Calu3 (cell line): ENCODE data around the gene TIMM22. TPM values are rescaled to one million over a fixed set of nuclear protein-coding genes. Genes with fewer than 3 reads are reported as not detected.
"Not testable (repeated sequence)": the region's sequence is repeated elsewhere in the genome, so short reads cannot be mapped to it uniquely, and the experiment has no call there.

Source experiments
- BruUV-seq: library from RNA; stranded (reverse); fragments of 400-500 nt; replicated peaks from 2 replicates; lab custom pipeline; 2021; lab: Mats Ljungman, UMichigan
- CTCF ChIA-PET: fragments of 300-600 bp; sonication (Branson Sonifier 250); formaldehyde crosslinking; loops from one replicate; lab custom pipeline; 2022; ENCODE audit warnings: antibody characterized with exemption; lab: Charles Lee
- DNase-seq: peaks from one replicate; pipeline ENCODE4 v3.0.0; 2022
- H3K27ac Mint-ChIP-seq: one replicate; pipeline ENCODE4 v1.8.0; 2022; ENCODE audit warnings: mixed read lengths; ENCODE audit not compliant: unreplicated experiment
- H3K27me3 Mint-ChIP-seq: one replicate; pipeline ENCODE4 v1.8.0; 2022; ENCODE audit warnings: mixed read lengths; ENCODE audit not compliant: unreplicated experiment
- H3K36me3 Mint-ChIP-seq: one replicate; pipeline ENCODE4 v1.8.0; 2022; ENCODE audit warnings: mild to moderate bottlenecking, moderate library complexity, mixed read lengths; ENCODE audit not compliant: insufficient read depth, unreplicated experiment
- H3K4me1 Mint-ChIP-seq: one replicate; pipeline ENCODE4 v1.8.0; 2022; ENCODE audit warnings: mild to moderate bottlenecking, low read depth, mixed read lengths; ENCODE audit not compliant: unreplicated experiment
- H3K4me3 Mint-ChIP-seq: one replicate; pipeline ENCODE4 v1.8.0; 2022; ENCODE audit warnings: mild to moderate bottlenecking, low read depth, moderate library complexity, mixed read lengths; ENCODE audit not compliant: unreplicated experiment
- H3K9me3 Mint-ChIP-seq: one replicate; pipeline ENCODE4 v1.8.0; 2022; ENCODE audit warnings: low read depth, mixed read lengths; ENCODE audit not compliant: unreplicated experiment
- CTCF ChIP-seq: fragments of 200-600 bp; IDR thresholded peaks from one replicate; pipeline ENCODE4 v1.8.0; 2022; ENCODE audit warnings: antibody characterized with exemption; ENCODE audit not compliant: unreplicated experiment
- intact Hi-C: fragments of 100-400 bp; cut with micrococcal nuclease; formaldehyde crosslinking; loops from one replicate; pipeline ENCODE4 v1.10.0; 2022; ENCODE audit not compliant: unreplicated experiment
- total RNA-seq: library from RNA; stranded (reverse); gene quantifications from 2 replicates; pipeline ENCODE4 v1.2.3, GENCODE V29; 2022

Gene TIMM22
- total RNA-seq, 1 experiment from 2014 or later = 7.2 TPM

- intact Hi-C loops = loop anchor here (10.0 kb wide), 1 partner anchor 113 kb away; no protein-coding TSS in a partner anchor
- no peaks in the 10 kb centered on the region for H3K9me3 Mint-ChIP-seq
- H3K4me1 Mint-ChIP-seq = no peaks in the 10 kb centered on the region
- H3K27me3 Mint-ChIP-seq = no peaks in the 10 kb centered on the region
- CTCF ChIA-PET = no interaction called here
- H3K36me3 Mint-ChIP-seq = no peaks in the 10 kb centered on the region
- BruUV-seq = no TSS peak
- no peak overlapping the region for H3K27ac Mint-ChIP-seq
- H3K4me3 Mint-ChIP-seq = no peak overlapping the region
- TF ChIP-seq CTCF = no peak
- no peak for DNase-seq
Observed at GRCh38 chr17:987931-988330, 9.0 kb upstream of the TIMM22 start.

- no peak for TF ChIP-seq CTCF
- no peaks in the 10 kb centered on the region for H3K27me3 Mint-ChIP-seq
- CTCF ChIA-PET = no interaction called here
- no TSS peak for BruUV-seq
- DNase-seq = no peak
- no peaks in the 10 kb centered on the region for H3K4me1 Mint-ChIP-seq
- no peak overlapping the region for H3K27ac Mint-ChIP-seq
- no peaks in the 10 kb centered on the region for H3K36me3 Mint-ChIP-seq
- H3K9me3 Mint-ChIP-seq = no peaks in the 10 kb centered on the region
- H3K4me3 Mint-ChIP-seq = no peak overlapping the region
- intact Hi-C loops = loop anchor here (10.0 kb wide), 1 partner anchor 114 kb away; no protein-coding TSS in a partner anchor
Observed at GRCh38 chr17:988561-988960, 8.4 kb upstream of the TIMM22 start.

- no peak for TF ChIP-seq CTCF
- H3K27ac Mint-ChIP-seq = no peak overlapping the region
- BruUV-seq = no TSS peak
- H3K36me3 Mint-ChIP-seq = peaks cover 16% of the 10 kb centered on the region
- intact Hi-C loops = no loop called here
- H3K4me3 Mint-ChIP-seq = no peak overlapping the region
- CTCF ChIA-PET = interaction anchor here (0.6 kb wide), 1 partner anchor 328 kb away, joined by 5 read pairs; no protein-coding TSS in a partner anchor
- H3K9me3 Mint-ChIP-seq = no peaks in the 10 kb centered on the region
- H3K27me3 Mint-ChIP-seq = no peaks in the 10 kb centered on the region
- H3K4me1 Mint-ChIP-seq = peaks cover 4% of the 10 kb centered on the region
- DNase-seq = no peak
Observed at GRCh38 chr17:992933-993332, 4.0 kb upstream of the TIMM22 start.

GRCh38 chr17:995324-995723 is 1.6 kb upstream of the TIMM22 start:
- H3K9me3 Mint-ChIP-seq, H3K27me3 Mint-ChIP-seq, DNase-seq, H3K4me3 Mint-ChIP-seq, CTCF ChIA-PET, BruUV-seq, intact Hi-C loops: not testable (repeated sequence)
- Mint-ChIP-seq H3K4me1 (peaks cover 12% of the 10 kb centered on the region), H3K36me3 (peaks cover 31% of the 10 kb centered on the region), H3K27ac (peak overlapping the region; percentile 33)

- intact Hi-C loops = no loop called here
- H3K27me3 Mint-ChIP-seq = no peaks in the 10 kb centered on the region
- H3K9me3 Mint-ChIP-seq = no peaks in the 10 kb centered on the region
- TF ChIP-seq CTCF = no peak
- no peak for DNase-seq
- no peak overlapping the region for H3K27ac Mint-ChIP-seq
- H3K4me1 Mint-ChIP-seq = peaks cover 12% of the 10 kb centered on the region
- BruUV-seq = no TSS peak
- CTCF ChIA-PET = no interaction called here
- H3K4me3 Mint-ChIP-seq = peak overlapping the region; percentile 96
- H3K36me3 Mint-ChIP-seq = peaks cover 58% of the 10 kb centered on the region
Observed at GRCh38 chr17:998111-998510, 1.2 kb downstream of the TIMM22 start.
